Keratinocyte (primary cell): Measurements from ENCODE around the gene VAV2. TPM values are rescaled to one million over a fixed set of nuclear protein-coding genes. Genes with fewer than 3 reads are reported as not detected.

Source experiments
- DNase-seq: peaks from one replicate; pipeline ENCODE4 v3.0.0-alpha.2; 2011; ENCODE audit warnings: low read depth, missing footprints, low spot score
- FAIRE-seq: peaks from 2 replicates; lab custom pipeline; 2011; peaks lifted over from hg19 to GRCh38; lab: Jason Lieb, UNC
- H2AFZ ChIP-seq: 2 replicates; pipeline ENCODE4 v1.6.0; 2012; ENCODE audit warnings: low read length, control low read depth, inconsistent platforms; ENCODE audit not compliant: control insufficient read depth
- H3K27ac ChIP-seq: 2 replicates; pipeline ENCODE4 v1.5.1; 2011; ENCODE audit warnings: low read length; ENCODE audit not compliant: control insufficient read depth, insufficient read depth
- H3K27me3 ChIP-seq: 3 replicates; pipeline ENCODE4 v1.6.0; 2011; ENCODE audit warnings: low read length; ENCODE audit not compliant: control insufficient read depth, insufficient read depth; ENCODE audit errors: extremely low read depth
- H3K36me3 ChIP-seq, 2 experiments: 2 replicates in 1 of 2; 3 replicates in 1 of 2; pipeline ENCODE4 v1.5.1; 2011; ENCODE audit warnings: low read length in 2 of 2, mild to moderate bottlenecking in 1 of 2; ENCODE audit not compliant: control insufficient read depth in 2 of 2, insufficient read depth in 2 of 2; ENCODE audit errors: extremely low read depth in 1 of 2
- H3K4me1 ChIP-seq: 3 replicates; pipeline ENCODE4 v1.5.1; 2011; ENCODE audit warnings: low read length; ENCODE audit not compliant: control insufficient read depth, insufficient read depth; ENCODE audit errors: extremely low read depth
- H3K4me2 ChIP-seq: 3 replicates; pipeline ENCODE4 v1.6.0; 2011; ENCODE audit warnings: low read depth, low read length; ENCODE audit not compliant: control insufficient read depth, insufficient read depth; ENCODE audit errors: extremely low read depth
- H3K4me3 ChIP-seq, 3 experiments: fragments of 200-600 bp in 1 of 3; sonication (generic) in 1 of 3; 2 replicates in 2 of 3; 3 replicates in 1 of 3; pipeline ENCODE4 v1.5.1; 2011 to 2016; ENCODE audit warnings: low read length in 3 of 3, mild to moderate bottlenecking in 3 of 3, control low read depth in 2 of 3, inconsistent platforms in 1 of 3, low read depth in 1 of 3, mixed read lengths in 1 of 3, mixed run types in 1 of 3, moderate library complexity in 1 of 3; ENCODE audit not compliant: control insufficient read depth in 2 of 3, insufficient read depth in 2 of 3; ENCODE audit errors: extremely low read depth in 1 of 3
- H3K79me2 ChIP-seq: 2 replicates; pipeline ENCODE4 v1.6.0; 2012; ENCODE audit warnings: low read length; ENCODE audit not compliant: control insufficient read depth, insufficient read depth
- H3K9ac ChIP-seq: 3 replicates; pipeline ENCODE4 v1.6.0; 2011; ENCODE audit warnings: low read length; ENCODE audit not compliant: control insufficient read depth, insufficient read depth; ENCODE audit errors: extremely low read depth
- H3K9me1 ChIP-seq: 3 replicates; pipeline ENCODE4 v1.6.0; 2011; ENCODE audit warnings: low read length; ENCODE audit not compliant: control insufficient read depth, insufficient read depth; ENCODE audit errors: extremely low read depth
- H3K9me3 ChIP-seq: 2 replicates; pipeline ENCODE4 v1.5.1; 2012; ENCODE audit warnings: low read depth, low read length; ENCODE audit not compliant: control insufficient read depth
- H4K20me1 ChIP-seq: 3 replicates; pipeline ENCODE4 v1.6.0; 2011; ENCODE audit warnings: low read length; ENCODE audit not compliant: control insufficient read depth, insufficient read depth; ENCODE audit errors: extremely low read depth
- EZH2 ChIP-seq: IDR thresholded peaks from one replicate; pipeline ENCODE4 v1.6.1; 2012; ENCODE audit warnings: inconsistent platforms, mild to moderate bottlenecking, low read length, moderate library complexity
- dilution Hi-C: fragments of 300-500 bp; cut with MboI; formaldehyde crosslinking; loops from one replicate; pipeline ENCODE4 v1.7.0; 2020; ENCODE audit warnings: low sequenced_read_pairs; ENCODE audit not compliant: extremely low pct_ligation_motif_present
- polyA plus RNA-seq, 5 experiments: library from polyadenylated mRNA; depleted of rRNA in 3 of 5; stranded (reverse) in 3 of 5; stranded (forward) in 1 of 5; unstranded in 1 of 5; fragments of >200 nt; gene quantifications; 1 replicate in 1 of 5; 2 replicates in 3 of 5; 3 replicates in 1 of 5; pipeline versions ENCODE4 v1.2.1 to v1.2.3, GENCODE V29; 2011 to 2012; ENCODE audit warnings: missing spikeins in 2 of 5, low read depth in 1 of 5, low replicate concordance in 1 of 5
- TF ChIP-seq, protein P1 (sequence below), 3 experiments: IDR thresholded peaks in 1 of 3; conservative IDR thresholded peaks in 1 of 3; optimal IDR thresholded peaks in 1 of 3; 2 replicates in 2 of 3; 3 replicates in 1 of 3; pipeline versions ENCODE3 to v1.5.1; 2011; ENCODE audit warnings: low read length in 3 of 3, mild to moderate bottlenecking in 3 of 3, moderate library complexity in 2 of 3, control low read depth in 1 of 3, inconsistent platforms in 1 of 3; ENCODE audit not compliant: insufficient read depth in 2 of 3; ENCODE audit errors: extremely low read depth in 1 of 3

The VAV2 gene
- polyA plus RNA-seq, 1 donor (not counting 4 experiments of a cell fraction or from before 2014, with no cell fraction given): 16.4 TPM

DNA sequence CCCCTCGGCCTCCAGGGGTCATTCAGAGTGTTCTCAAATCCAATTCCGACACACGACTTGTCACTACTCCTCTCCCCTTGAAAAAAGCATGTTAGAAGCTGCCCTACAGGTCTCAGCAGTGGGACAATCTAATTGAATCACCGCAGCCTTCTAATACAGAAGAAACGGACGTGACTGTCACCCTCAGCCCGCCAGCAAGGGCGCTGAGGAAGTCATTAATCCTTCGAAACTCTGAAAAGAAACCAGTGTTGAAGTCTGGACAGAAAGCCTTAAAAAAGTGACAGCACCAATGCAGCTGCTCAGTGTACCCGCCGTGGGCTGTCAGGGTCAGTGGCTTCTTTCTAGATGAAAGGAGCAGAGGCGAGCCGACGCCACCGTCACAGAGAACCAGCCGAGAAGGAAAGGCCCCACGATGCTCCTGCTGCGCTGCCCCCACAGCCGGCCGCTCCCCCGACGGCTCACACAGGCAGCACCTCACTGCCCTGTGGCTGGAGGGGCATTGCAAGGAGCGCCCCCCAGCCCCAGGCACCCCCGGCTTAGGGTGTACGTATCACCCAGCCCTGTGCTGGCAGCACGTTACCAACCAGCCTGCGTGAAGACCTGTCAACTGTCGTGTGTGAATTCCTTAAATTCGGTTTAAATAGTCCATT is 38.8 kb upstream of the VAV2 start:
- no peaks in the 10 kb centered on the region for H3K4me1 ChIP-seq
- no peak overlapping the region for H2AFZ ChIP-seq
- H3K27me3 ChIP-seq: no peaks in the 10 kb centered on the region
- H3K4me2 ChIP-seq: no peak overlapping the region
- no peak for TF ChIP-seq EZH2
- TF ChIP-seq, protein P1, sequence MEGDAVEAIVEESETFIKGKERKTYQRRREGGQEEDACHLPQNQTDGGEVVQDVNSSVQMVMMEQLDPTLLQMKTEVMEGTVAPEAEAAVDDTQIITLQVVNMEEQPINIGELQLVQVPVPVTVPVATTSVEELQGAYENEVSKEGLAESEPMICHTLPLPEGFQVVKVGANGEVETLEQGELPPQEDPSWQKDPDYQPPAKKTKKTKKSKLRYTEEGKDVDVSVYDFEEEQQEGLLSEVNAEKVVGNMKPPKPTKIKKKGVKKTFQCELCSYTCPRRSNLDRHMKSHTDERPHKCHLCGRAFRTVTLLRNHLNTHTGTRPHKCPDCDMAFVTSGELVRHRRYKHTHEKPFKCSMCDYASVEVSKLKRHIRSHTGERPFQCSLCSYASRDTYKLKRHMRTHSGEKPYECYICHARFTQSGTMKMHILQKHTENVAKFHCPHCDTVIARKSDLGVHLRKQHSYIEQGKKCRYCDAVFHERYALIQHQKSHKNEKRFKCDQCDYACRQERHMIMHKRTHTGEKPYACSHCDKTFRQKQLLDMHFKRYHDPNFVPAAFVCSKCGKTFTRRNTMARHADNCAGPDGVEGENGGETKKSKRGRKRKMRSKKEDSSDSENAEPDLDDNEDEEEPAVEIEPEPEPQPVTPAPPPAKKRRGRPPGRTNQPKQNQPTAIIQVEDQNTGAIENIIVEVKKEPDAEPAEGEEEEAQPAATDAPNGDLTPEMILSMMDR (optimal IDR thresholded peaks at IDR 0.05 in 1 of 3, IDR thresholded peaks at IDR 0.05 in 1 of 3, conservative IDR thresholded peaks at IDR 0.05 in 1 of 3; ENCODE audit: extremely low read depth in 1 of 3, insufficient read depth in 2 of 3, low read length in 3 of 3): no peak
- dilution Hi-C loops: no loop called here
- DNase-seq (no peak), FAIRE-seq (no peak)
- no peak overlapping the region for H3K9ac ChIP-seq
- no peaks in the 10 kb centered on the region for H3K79me2 ChIP-seq
- H3K36me3 ChIP-seq: peaks cover 14 to 24% of the 10 kb centered on the region in 2 experiments
- no peak overlapping the region for H3K4me3 ChIP-seq
- H4K20me1 ChIP-seq: no peaks in the 10 kb centered on the region
- H3K27ac ChIP-seq: no peak overlapping the region
- H3K9me3 ChIP-seq: no peaks in the 10 kb centered on the region
- H3K9me1 ChIP-seq: no peaks in the 10 kb centered on the region

DNA sequence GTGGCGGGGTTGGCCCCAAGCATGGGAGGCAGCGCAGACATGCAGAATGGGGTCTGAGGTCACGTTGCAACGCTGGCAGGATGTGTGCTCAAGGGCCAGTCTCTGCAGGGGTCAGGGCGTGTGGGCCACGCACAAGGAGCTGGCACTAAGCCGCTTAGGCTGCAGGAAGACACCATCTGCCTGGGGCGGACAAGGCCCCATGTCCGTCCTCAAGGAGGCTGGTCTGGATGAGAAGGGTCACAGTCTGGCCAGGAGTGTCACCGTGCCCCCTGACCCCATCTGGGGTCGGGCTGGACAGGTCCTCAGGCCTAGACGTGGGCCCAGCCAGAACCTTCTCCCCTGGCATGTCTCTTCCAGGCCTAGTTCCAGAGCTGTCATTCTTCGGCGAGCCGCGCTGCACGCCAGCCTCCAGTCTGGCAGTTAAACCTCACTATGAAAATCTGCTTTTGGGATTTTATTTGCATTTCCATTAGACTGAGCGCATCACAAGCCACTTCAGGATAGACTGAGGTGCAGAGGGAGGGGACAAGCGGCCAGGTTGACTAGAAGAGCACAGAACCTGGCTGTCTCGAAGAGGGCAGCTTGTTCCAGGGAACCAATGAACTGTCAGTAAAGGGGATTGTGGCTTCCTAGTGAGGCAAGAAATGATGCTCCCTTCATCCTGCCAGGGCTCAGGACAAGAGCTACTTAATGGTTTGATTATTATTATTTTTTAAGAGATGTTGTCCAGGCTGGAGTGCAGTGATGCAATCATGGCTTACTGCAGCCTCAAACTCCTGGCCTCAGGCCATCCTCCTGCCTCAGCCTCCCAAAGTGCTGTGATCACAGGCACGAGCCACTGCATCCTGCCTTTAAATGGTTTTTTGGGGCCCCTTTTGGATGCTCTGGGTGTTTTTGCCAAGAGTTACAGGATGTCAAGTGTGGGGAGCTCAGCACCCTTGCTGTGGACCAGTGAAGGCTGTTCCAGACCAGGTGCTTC is 37.4 kb upstream of the VAV2 start:
- no peak overlapping the region for H3K4me2 ChIP-seq
- no peak for FAIRE-seq
- dilution Hi-C loops: no loop called here

More for the DNA sequence above, 37.4 kb upstream of the VAV2 start:
- no peaks in the 10 kb centered on the region for H3K9me3 ChIP-seq
- no peak overlapping the region for H3K27ac ChIP-seq
- H2AFZ ChIP-seq: no peak overlapping the region
- DNase-seq: no peak
- H3K79me2 ChIP-seq: no peaks in the 10 kb centered on the region
- H3K36me3 ChIP-seq: peaks cover 6 to 15% of the 10 kb centered on the region in 2 experiments
- H3K4me3 ChIP-seq: no peak overlapping the region
- H3K9ac ChIP-seq: no peak overlapping the region
- no peak for TF ChIP-seq EZH2
- TF ChIP-seq, protein P1 (optimal IDR thresholded peaks at IDR 0.05 in 1 of 3, IDR thresholded peaks at IDR 0.05 in 1 of 3, conservative IDR thresholded peaks at IDR 0.05 in 1 of 3; ENCODE audit: extremely low read depth in 1 of 3, insufficient read depth in 2 of 3, low read length in 3 of 3): no peak
- H3K9me1 ChIP-seq: no peaks in the 10 kb centered on the region
- no peaks in the 10 kb centered on the region for H4K20me1 ChIP-seq
- H3K27me3 ChIP-seq: no peaks in the 10 kb centered on the region
- peaks cover 3% of the 10 kb centered on the region for H3K4me1 ChIP-seq
